ENCODE data around the gene SNTG2.

Gene SNTG2

DNA sequence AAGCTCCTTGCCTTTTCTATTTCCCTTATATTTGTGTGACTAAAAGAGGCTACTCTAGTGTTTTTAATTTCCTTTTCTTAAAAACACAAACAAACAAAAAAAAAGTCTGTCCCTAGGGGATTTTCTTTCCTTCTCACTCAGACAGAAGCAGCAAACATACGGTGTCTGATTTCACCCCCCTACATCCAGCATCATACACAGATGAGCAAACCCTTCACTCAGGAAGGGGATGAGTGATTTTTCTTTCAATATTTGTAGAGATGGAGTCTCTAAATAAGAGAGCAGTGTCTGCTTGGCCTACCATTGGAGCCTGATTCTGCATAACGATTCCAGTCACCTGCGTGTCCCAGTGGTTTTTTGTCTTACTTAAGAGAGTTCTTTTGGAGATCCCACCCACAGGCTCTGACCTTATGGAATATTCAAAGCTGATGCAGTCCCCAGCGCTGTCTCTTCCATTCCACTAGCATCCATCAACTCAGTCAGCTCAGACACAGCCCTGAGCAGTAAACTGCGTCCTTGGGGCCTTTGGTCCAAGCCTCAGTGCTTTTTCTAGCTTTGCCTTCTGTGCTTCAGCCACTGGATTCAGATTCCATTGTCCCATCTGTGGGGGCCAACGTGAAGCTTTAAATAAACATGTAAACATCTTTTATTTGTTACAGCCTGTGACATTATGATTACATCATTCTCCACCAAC is 410.1 kb downstream of the SNTG2 start:
- Histone ChIP-seq H3K27me3 (ENCODE audit: insufficient read depth, low read depth, severe bottlenecking) (no peaks in the 10 kb centered on the region), H3K27ac (no peak overlapping the region), H3K4me3 (ENCODE audit: low read depth, low read length) (no peak overlapping the region), H3K9me3 (ENCODE audit: severe bottlenecking) (no peaks in the 10 kb centered on the region), H3K36me3 (no peaks in the 10 kb centered on the region)
- DNase-seq = no peak
- no peak for TF ChIP-seq CTCF (IDR thresholded peaks at IDR 0.05; ENCODE audit: low read depth, low read length)

GRCh38 chr2:1363367-1363766 is 412.7 kb downstream of the SNTG2 start:
- no peak for DNase-seq
- H3K36me3 ChIP-seq = no peaks in the 10 kb centered on the region
- TF ChIP-seq CTCF (IDR thresholded peaks at IDR 0.05; ENCODE audit: low read depth, low read length) = no peak

GRCh38 chr2:1366546-1367134 is 416.0 kb downstream of the SNTG2 start:
- TF ChIP-seq CTCF (IDR thresholded peaks at IDR 0.05; ENCODE audit: low read depth, low read length) = no peak
- Histone ChIP-seq H3K36me3 (no peaks in the 10 kb centered on the region), H3K27me3 (ENCODE audit: insufficient read depth, low read depth, severe bottlenecking) (no peaks in the 10 kb centered on the region), H3K9me3 (ENCODE audit: severe bottlenecking) (no peaks in the 10 kb centered on the region), H3K4me3 (ENCODE audit: low read depth, low read length) (no peak overlapping the region), H3K27ac (no peak overlapping the region)
- no peak for DNase-seq

More at GRCh38 chr2:1363367-1363766, 412.7 kb downstream of the SNTG2 start:
- Histone ChIP-seq H3K27me3 (ENCODE audit: insufficient read depth, low read depth, severe bottlenecking) (no peaks in the 10 kb centered on the region), H3K4me3 (ENCODE audit: low read depth, low read length) (no peak overlapping the region), H3K9me3 (ENCODE audit: severe bottlenecking) (no peaks in the 10 kb centered on the region), H3K27ac (no peak overlapping the region)

DNA sequence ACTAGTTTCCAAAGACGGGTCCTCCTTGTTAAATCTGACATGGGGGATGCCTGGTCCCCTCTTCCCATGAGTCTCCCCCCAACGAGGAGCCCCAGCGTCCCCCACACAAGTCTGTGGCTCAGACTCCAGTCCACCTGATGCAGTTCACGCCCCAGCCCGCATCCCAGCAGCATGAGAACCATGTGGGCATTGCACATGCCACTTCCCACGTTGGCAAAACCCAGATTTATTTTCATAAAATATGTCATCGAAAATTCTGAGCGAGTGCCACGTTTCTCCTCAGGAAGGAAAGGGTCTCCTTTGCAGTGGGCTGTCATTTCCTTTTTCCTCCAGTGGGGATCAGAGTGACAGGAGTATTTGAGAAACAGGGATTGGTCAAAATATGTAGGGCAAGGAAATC is 417.0 kb downstream of the SNTG2 start:
- Histone ChIP-seq H3K27me3 (ENCODE audit: insufficient read depth, low read depth, severe bottlenecking) (no peaks in the 10 kb centered on the region), H3K9me3 (ENCODE audit: severe bottlenecking) (no peaks in the 10 kb centered on the region), H3K4me3 (ENCODE audit: low read depth, low read length) (no peak overlapping the region), H3K27ac (no peak overlapping the region), H3K36me3 (no peaks in the 10 kb centered on the region)
- DNase-seq = no peak
- TF ChIP-seq CTCF (IDR thresholded peaks at IDR 0.05; ENCODE audit: low read depth, low read length) = no peak

DNA sequence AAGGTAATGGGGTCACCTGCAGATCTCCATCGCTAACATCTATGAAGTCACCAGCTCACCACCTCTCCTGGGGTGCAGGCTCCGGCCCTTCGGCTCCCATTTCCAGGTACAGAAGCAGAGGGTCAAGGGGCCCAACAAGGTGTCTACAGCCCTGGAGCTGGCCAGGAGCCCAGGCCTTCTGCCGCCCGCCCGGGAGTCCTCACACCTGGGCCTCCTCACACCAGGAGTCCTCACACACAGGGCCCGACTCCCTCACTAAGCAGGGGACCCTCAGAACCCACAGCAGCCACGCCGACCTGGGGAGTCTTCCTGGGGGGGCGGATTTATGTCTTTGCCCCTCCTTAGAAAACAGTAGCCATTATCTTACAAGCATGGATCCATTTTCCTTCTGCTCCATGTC is 419.3 kb downstream of the SNTG2 start:
- no peaks in the 10 kb centered on the region for H3K36me3 ChIP-seq
- DNase-seq = no peak
- no peaks in the 10 kb centered on the region for H3K9me3 ChIP-seq (ENCODE audit: severe bottlenecking)
- H3K4me3 ChIP-seq (ENCODE audit: low read depth, low read length) = no peak overlapping the region
- no peak for TF ChIP-seq CTCF (IDR thresholded peaks at IDR 0.05; ENCODE audit: low read depth, low read length)
- H3K27ac ChIP-seq = no peak overlapping the region
- no peaks in the 10 kb centered on the region for H3K27me3 ChIP-seq (ENCODE audit: insufficient read depth, low read depth, severe bottlenecking)

GRCh38 chr2:1370461-1370860 is 419.8 kb downstream of the SNTG2 start:
- H3K4me3 ChIP-seq (ENCODE audit: low read depth, low read length) = no peak overlapping the region
- no peak overlapping the region for H3K27ac ChIP-seq
- no peak for DNase-seq
- TF ChIP-seq CTCF (IDR thresholded peaks at IDR 0.05; ENCODE audit: low read depth, low read length) = no peak
- no peaks in the 10 kb centered on the region for H3K9me3 ChIP-seq (ENCODE audit: severe bottlenecking)
- no peaks in the 10 kb centered on the region for H3K36me3 ChIP-seq
- no peaks in the 10 kb centered on the region for H3K27me3 ChIP-seq (ENCODE audit: insufficient read depth, low read depth, severe bottlenecking)

All from WERI-Rb-1 (cell line).